Bronchial epithelial cell (primary cell): ENCODE data around the gene LYST. TPM values are rescaled to one million over a fixed set of nuclear protein-coding genes. Genes with fewer than 3 reads are reported as not detected.
"Not testable (repeated sequence)": the region's sequence is repeated elsewhere in the genome, so short reads cannot be mapped to it uniquely, and the experiment has no call there.

Experiments
- DNase-seq: peaks from one replicate; pipeline ENCODE4 v3.0.0-alpha.2; 2010; ENCODE audit warnings: low read depth
- FAIRE-seq: peaks from 2 replicates; lab custom pipeline; 2011; peaks lifted over from hg19 to GRCh38; lab: Jason Lieb, UNC
- H3K27me3 ChIP-seq: 2 replicates; pipeline ENCODE4 v1.5.1; 2011; ENCODE audit warnings: low read length; ENCODE audit not compliant: control insufficient read depth, insufficient read depth
- H3K36me3 ChIP-seq: 2 replicates; pipeline ENCODE4 v1.5.1; 2011; ENCODE audit warnings: low read length; ENCODE audit not compliant: control insufficient read depth, insufficient read depth
- H3K4me3 ChIP-seq: 2 replicates; pipeline ENCODE4 v1.5.1; 2011; ENCODE audit warnings: mild to moderate bottlenecking, low read depth, low read length, control low read depth
- CTCF ChIP-seq: IDR thresholded peaks from 2 replicates; pipeline ENCODE4 v1.5.1; 2011; ENCODE audit warnings: mild to moderate bottlenecking, moderate library complexity, low read length, control low read depth, inconsistent platforms; ENCODE audit not compliant: insufficient read depth, severe bottlenecking
- total RNA-seq: library from RNA; depleted of rRNA; stranded (reverse); fragments of >200 nt; gene quantifications from 2 replicates; pipeline ENCODE4 v1.2.1, GENCODE V29; 2014

Gene LYST
- total RNA-seq, 1 donor from 2014 or later: 14.0 TPM

GRCh38 chr1:235802573-235803346 lies 63.9 kb downstream of the LYST start:
- peaks cover 1% of the 10 kb centered on the region for H3K36me3 ChIP-seq
- TF ChIP-seq CTCF: no peak
- H3K27me3 ChIP-seq: no peaks in the 10 kb centered on the region
- no peak for DNase-seq
- H3K4me3 ChIP-seq: no peak overlapping the region
- FAIRE-seq: no peak

GRCh38 chr1:235799264-235799663 lies 67.4 kb downstream of the LYST start:
- FAIRE-seq: no peak
- DNase-seq: no peak
- no peak for TF ChIP-seq CTCF
- Histone ChIP-seq H3K36me3 (no peaks in the 10 kb centered on the region), H3K27me3 (no peaks in the 10 kb centered on the region), H3K4me3 (no peak overlapping the region)

- no peak for TF ChIP-seq CTCF
- H3K36me3 ChIP-seq: no peaks in the 10 kb centered on the region
Measured at GRCh38 chr1:235791532-235792060, 75.1 kb downstream of the LYST start.

GRCh38 chr1:235790123-235790522 lies 76.6 kb downstream of the LYST start:
- FAIRE-seq: no peak
- no peak for TF ChIP-seq CTCF

More at GRCh38 chr1:235791532-235792060, 75.1 kb downstream of the LYST start:
- H3K4me3 ChIP-seq: no peak overlapping the region
- H3K27me3 ChIP-seq: no peaks in the 10 kb centered on the region
- no peak for FAIRE-seq
- no peak for DNase-seq

GRCh38 chr1:235786227-235786898 lies 80.3 kb downstream of the LYST start:
- H3K36me3 ChIP-seq, FAIRE-seq: not testable (repeated sequence)

More at GRCh38 chr1:235790123-235790522, 76.6 kb downstream of the LYST start:
- H3K4me3 ChIP-seq: no peak overlapping the region
- H3K36me3 ChIP-seq: no peaks in the 10 kb centered on the region
- no peak for DNase-seq
- H3K27me3 ChIP-seq: no peaks in the 10 kb centered on the region

GRCh38 chr1:235784950-235785349 lies 81.8 kb downstream of the LYST start:
- no peak for DNase-seq
- FAIRE-seq: no peak
- TF ChIP-seq CTCF: no peak
- no peaks in the 10 kb centered on the region for H3K27me3 ChIP-seq
- H3K36me3 ChIP-seq: no peaks in the 10 kb centered on the region
- no peak overlapping the region for H3K4me3 ChIP-seq

More at GRCh38 chr1:235786227-235786898, 80.3 kb downstream of the LYST start:
- H3K4me3 ChIP-seq, DNase-seq, H3K27me3 ChIP-seq: not testable (repeated sequence)
